ENCODE results near the gene SREK1IP1. TPM values are rescaled to one million over a fixed set of nuclear protein-coding genes. Genes with fewer than 3 reads are reported as not detected.

The SREK1IP1 gene
- total and polyA plus RNA-seq, 2 of the 13 experiments (the other 11 are each of a cell fraction or from before 2014, with no cell fraction given), result 3.1 to 16.5 TPM

GRCh38 chr5:64769855-64770254 lies 1.4 kb upstream of the SREK1IP1 start:
- Histone ChIP-seq H3K9me3 (ENCODE audit: low read length) (no peaks in the 10 kb centered on the region), H3K4me1 (ENCODE audit: insufficient read depth, low read length) (peaks cover 39% of the 10 kb centered on the region), H3K4me2 (ENCODE audit: low read depth, low read length) (peak overlapping the region; percentile 93), H2AFZ (ENCODE audit: low read length) (no peak overlapping the region), H3K27ac (ENCODE audit: extremely low read length, insufficient read depth, low read length) (peak overlapping the region; percentile 96), H3K79me2 (ENCODE audit: insufficient read depth, low read length) (peaks cover 57% of the 10 kb centered on the region), H3K36me3 (replicated peaks in 1 of 2; ENCODE audit: control insufficient read depth in 1 of 2, insufficient read depth in 2 of 2, low read length in 2 of 2) (peaks cover 0 to 16% of the 10 kb centered on the region in 2 experiments; a peak in 2 of 5 replicates), H3K9ac (ENCODE audit: insufficient read depth, low read depth, low read length) (peak overlapping the region; percentile 97; the same call in 1 of the 2 replicates), H3K4me3 (replicated peaks in 1 of 3; ENCODE audit: insufficient read depth in 1 of 3, low read depth in 2 of 3, low read length in 3 of 3) (peak overlapping the region; percentile 91 to 99 (median 98)), H4K20me1 (ENCODE audit: insufficient read depth, low read length) (no peaks in the 10 kb centered on the region), H3K27me3 (ENCODE audit: control insufficient read depth in 1 of 2, insufficient read depth in 2 of 2, low read length in 2 of 2) (no peaks in the 10 kb centered on the region; a peak in 1 of 5 replicates)
- ChIA-PET POLR2A (no interaction called here), CTCF (ENCODE audit: low intra/inter-chr PET ratio, low total read pairs) (no interaction called here)
- FAIRE-seq (no peak), DNase-seq (ENCODE audit: low spot score) (no peak), ATAC-seq (no peak)
- intact Hi-C loops (cut with micrococcal nuclease; ENCODE audit: unreplicated experiment) (loop anchor here (5.0 kb wide), 1 partner anchor 133 kb away; no protein-coding TSS in a partner anchor), in situ Hi-C loops (cut with HindIII; ENCODE audit: extremely low pct_ligation_motif_present, low pct_unique_long_range_greater_than_20kb) (no loop called here)
- TF ChIP-seq WIZ (CRISPR knock-in tag; IDR thresholded peaks at IDR 0.05) (no peak), POLR2A (IDR thresholded peaks at IDR 0.05; ENCODE audit: insufficient read depth in 1 of 2, low read depth in 2 of 2, low read length in 2 of 2) (no peak), RFXAP (CRISPR knock-in tag; IDR thresholded peaks at IDR 0.05; ENCODE audit: borderline replicate concordance) (no peak), THAP11 (CRISPR knock-in tag; IDR thresholded peaks at IDR 0.05) (no peak), TEAD2 (CRISPR knock-in tag; IDR thresholded peaks at IDR 0.05) (no peak), CAMTA2 (CRISPR knock-in tag; IDR thresholded peaks at IDR 0.05; ENCODE audit: borderline replicate concordance) (no peak), GZF1 (CRISPR knock-in tag; IDR thresholded peaks at IDR 0.05) (no peak), CEBPB (IDR thresholded peaks at IDR 0.05; ENCODE audit: borderline replicate concordance, low read depth, low read length) (peak; percentile 40; the same call in 1 of the 2 replicates), ATF7 (IDR thresholded peaks at IDR 0.05) (peak; percentile 54; the same call in 1 of the 2 replicates), ATF7 (CRISPR knock-in tag; IDR thresholded peaks at IDR 0.05) (no peak), ZNF121 (CRISPR knock-in tag; IDR thresholded peaks at IDR 0.05) (no peak), ZFP82 (CRISPR knock-in tag; IDR thresholded peaks at IDR 0.05; ENCODE audit: borderline replicate concordance) (no peak), U2AF2 (IDR thresholded peaks at IDR 0.05; ENCODE audit: low read depth, low read length) (no peak), ZZZ3 (CRISPR knock-in tag; IDR thresholded peaks at IDR 0.05; ENCODE audit: borderline replicate concordance) (no peak), ZMYM3 (CRISPR knock-in tag; IDR thresholded peaks at IDR 0.05) (no peak), SKI (IDR thresholded peaks at IDR 0.05; ENCODE audit: partially characterized antibody) (no peak), ZNF629 (CRISPR knock-in tag; conservative IDR thresholded peaks at IDR 0.05) (no peak), MAFF (IDR thresholded peaks at IDR 0.05; ENCODE audit: low read depth, low read length) (peak; percentile 99), CBX1 (IDR thresholded peaks at IDR 0.05; ENCODE audit: low read depth) (no peak), MAFK (conservative IDR thresholded peaks at IDR 0.05 in 1 of 2, IDR thresholded peaks at IDR 0.05 in 1 of 2; ENCODE audit: low read length in 2 of 2) (peak; percentile 99 to 100), GATAD1 (CRISPR knock-in tag; IDR thresholded peaks at IDR 0.05) (no peak), HNF1B (CRISPR knock-in tag; IDR thresholded peaks at IDR 0.05) (no peak), NFATC3 (CRISPR knock-in tag; IDR thresholded peaks at IDR 0.05) (no peak), IKZF1 (IDR thresholded peaks at IDR 0.05) (no peak), PTBP1 (IDR thresholded peaks at IDR 0.05; ENCODE audit: low read depth, low read length, poor library complexity, severe bottlenecking) (no peak), AGO1 (IDR thresholded peaks at IDR 0.05; ENCODE audit: low read depth, low read length, poor library complexity, severe bottlenecking) (no peak)
- TF ChIP-seq, protein P1, sequence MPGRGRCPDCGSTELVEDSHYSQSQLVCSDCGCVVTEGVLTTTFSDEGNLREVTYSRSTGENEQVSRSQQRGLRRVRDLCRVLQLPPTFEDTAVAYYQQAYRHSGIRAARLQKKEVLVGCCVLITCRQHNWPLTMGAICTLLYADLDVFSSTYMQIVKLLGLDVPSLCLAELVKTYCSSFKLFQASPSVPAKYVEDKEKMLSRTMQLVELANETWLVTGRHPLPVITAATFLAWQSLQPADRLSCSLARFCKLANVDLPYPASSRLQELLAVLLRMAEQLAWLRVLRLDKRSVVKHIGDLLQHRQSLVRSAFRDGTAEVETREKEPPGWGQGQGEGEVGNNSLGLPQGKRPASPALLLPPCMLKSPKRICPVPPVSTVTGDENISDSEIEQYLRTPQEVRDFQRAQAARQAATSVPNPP (CRISPR knock-in tag; IDR thresholded peaks at IDR 0.05), result no peak
- BruUV-seq (replicated peaks), result no TSS peak
